Gastroesophageal sphincter (tissue), 4 donors: ENCODE results near the gene TJP3. TPM values are rescaled to one million over a fixed set of nuclear protein-coding genes. Genes with fewer than 3 reads are reported as not detected.

ENCODE experiments used
- ATAC-seq: fragments of 150-250 bp; one replicate; pipeline ENCODE4 v1.9.1; 2016; ENCODE audit warnings: mild to moderate bottlenecking, moderate library complexity
- H3K27ac ChIP-seq, 4 donors: fragments of 200-600 bp; sonication (generic) in 3 of 4; 1 replicate in 3 of 4; 2 replicates in 1 of 4; pipeline ENCODE4 v1.5.1; 2016 to 2019
- H3K27me3 ChIP-seq: fragments of 200-600 bp; sonication (generic); one replicate; pipeline ENCODE4 v1.5.1; 2019
- H3K36me3 ChIP-seq, 2 donors: fragments of 200-600 bp; sonication (generic); one replicate each; pipeline ENCODE4 v1.5.1; 2019; ENCODE audit warnings: control low read depth in 1 of 2
- H3K4me1 ChIP-seq, 3 donors: fragments of 200-600 bp; sonication (generic); 1 replicate in 2 of 3; 2 replicates in 1 of 3; pipeline ENCODE4 v1.5.1; 2016 to 2019; ENCODE audit warnings: control low read depth in 2 of 3
- H3K4me3 ChIP-seq, 2 donors: fragments of 200-600 bp; sonication (generic); one replicate each; pipeline ENCODE4 v1.5.1; 2019; ENCODE audit warnings: mild to moderate bottlenecking in 1 of 2, moderate library complexity in 1 of 2
- H3K9me3 ChIP-seq, 3 donors: fragments of 200-600 bp; sonication (generic); one replicate each; pipeline ENCODE4 v1.5.1; 2017 to 2019; ENCODE audit warnings: control low read depth in 2 of 3
- EP300 ChIP-seq: sonication (generic); formaldehyde crosslinking; IDR thresholded peaks from one replicate; pipeline ENCODE4 v1.6.1; 2017; ENCODE audit warnings: antibody characterized with exemption, mild to moderate bottlenecking
- POLR2A ChIP-seq, 2 donors: fragments of 450-650 bp; IDR thresholded peaks; one replicate each; pipeline ENCODE4 v1.6.1; 2017; ENCODE audit warnings: antibody characterized with exemption in 2 of 2, mild to moderate bottlenecking in 2 of 2, moderate library complexity in 1 of 2
- POLR2AphosphoS5 ChIP-seq: sonication (generic); formaldehyde crosslinking; IDR thresholded peaks from one replicate; pipeline ENCODE4 v1.6.1; 2017; ENCODE audit warnings: antibody characterized with exemption
- WGBS, 2 donors: methylation state at CpG; one replicate each; pipeline ENCODE4 v1.1.5; 2018; ENCODE audit warnings: low coverage in 1 of 2; 5-methylcytosine and 5-hydroxymethylcytosine counted together
- total RNA-seq, 4 donors: library from RNA; depleted of rRNA; stranded (reverse); fragments of >200 nt; gene quantifications; one replicate each; pipeline ENCODE4 v1.1.0, GENCODE V29; 2016
- TF ChIP-seq, protein P1 (sequence below), 4 experiments: fragments of 200-600 bp in 2 of 4; fragments of 450-650 bp in 2 of 4; sonication (generic) in 1 of 4; IDR thresholded peaks; one replicate each; pipeline ENCODE4 v1.5.1; 2017 to 2019; ENCODE audit warnings: antibody characterized with exemption in 4 of 4, mild to moderate bottlenecking in 2 of 4, moderate library complexity in 2 of 4

Gene TJP3
- total RNA-seq, 4 donors from 2014 or later: 0.78 to 3.6 TPM; not detected in 2

DNA sequence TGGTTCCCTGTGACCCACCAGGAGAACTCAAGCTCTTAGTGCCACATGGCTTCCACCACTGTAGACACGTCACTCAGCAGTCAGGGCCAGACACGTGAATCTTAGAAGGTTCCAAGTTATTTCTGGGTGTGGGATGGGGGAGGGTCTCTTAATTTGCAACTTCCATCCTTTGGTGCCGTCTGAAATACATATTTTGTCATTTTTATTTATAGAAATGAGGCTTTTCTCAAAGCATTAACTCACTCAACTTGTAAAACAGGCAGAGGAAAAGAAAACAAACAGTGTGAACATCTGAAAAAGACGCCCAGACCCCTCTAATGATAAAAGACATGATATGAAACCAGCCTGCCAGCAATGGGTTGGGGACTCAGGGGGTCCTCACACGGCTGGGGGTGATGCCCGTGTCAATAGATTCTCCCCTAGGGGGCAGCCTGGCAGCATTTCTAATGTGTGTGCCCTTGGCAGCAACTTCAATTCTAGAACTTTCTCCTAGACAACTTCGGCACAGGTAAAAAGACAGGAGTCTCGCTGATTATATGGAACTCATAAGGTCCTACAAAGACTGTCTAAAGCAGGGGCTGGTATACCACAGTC lies 23.3 kb upstream of the TJP3 start:
- H3K4me1 ChIP-seq: peaks cover 0 to 83% (median 36%) of the 10 kb centered on the region in 3 donors
- no peak for TF ChIP-seq POLR2AphosphoS5
- no peak for TF ChIP-seq POLR2A (IDR thresholded peaks at IDR 0.05)
- TF ChIP-seq, protein P1, sequence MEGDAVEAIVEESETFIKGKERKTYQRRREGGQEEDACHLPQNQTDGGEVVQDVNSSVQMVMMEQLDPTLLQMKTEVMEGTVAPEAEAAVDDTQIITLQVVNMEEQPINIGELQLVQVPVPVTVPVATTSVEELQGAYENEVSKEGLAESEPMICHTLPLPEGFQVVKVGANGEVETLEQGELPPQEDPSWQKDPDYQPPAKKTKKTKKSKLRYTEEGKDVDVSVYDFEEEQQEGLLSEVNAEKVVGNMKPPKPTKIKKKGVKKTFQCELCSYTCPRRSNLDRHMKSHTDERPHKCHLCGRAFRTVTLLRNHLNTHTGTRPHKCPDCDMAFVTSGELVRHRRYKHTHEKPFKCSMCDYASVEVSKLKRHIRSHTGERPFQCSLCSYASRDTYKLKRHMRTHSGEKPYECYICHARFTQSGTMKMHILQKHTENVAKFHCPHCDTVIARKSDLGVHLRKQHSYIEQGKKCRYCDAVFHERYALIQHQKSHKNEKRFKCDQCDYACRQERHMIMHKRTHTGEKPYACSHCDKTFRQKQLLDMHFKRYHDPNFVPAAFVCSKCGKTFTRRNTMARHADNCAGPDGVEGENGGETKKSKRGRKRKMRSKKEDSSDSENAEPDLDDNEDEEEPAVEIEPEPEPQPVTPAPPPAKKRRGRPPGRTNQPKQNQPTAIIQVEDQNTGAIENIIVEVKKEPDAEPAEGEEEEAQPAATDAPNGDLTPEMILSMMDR (IDR thresholded peaks at IDR 0.05): no peak
- no peak for TF ChIP-seq EP300
- no peak for ATAC-seq
- WGBS, 2 donors: 46 to 59% methylated on average over 3 to 4 of the region's 8 CpGs
- H3K27me3 ChIP-seq: no peaks in the 10 kb centered on the region
- H3K36me3 ChIP-seq: peaks cover 0 to 20% of the 10 kb centered on the region in 2 donors
- peaks cover 0 to 6% (median 0%) of the 10 kb centered on the region in 3 donors for H3K9me3 ChIP-seq
- H3K4me3 ChIP-seq: no peak overlapping the region
- peak overlapping the region in 2 of 4 donors; percentile 44 to 79 for H3K27ac ChIP-seq

DNA sequence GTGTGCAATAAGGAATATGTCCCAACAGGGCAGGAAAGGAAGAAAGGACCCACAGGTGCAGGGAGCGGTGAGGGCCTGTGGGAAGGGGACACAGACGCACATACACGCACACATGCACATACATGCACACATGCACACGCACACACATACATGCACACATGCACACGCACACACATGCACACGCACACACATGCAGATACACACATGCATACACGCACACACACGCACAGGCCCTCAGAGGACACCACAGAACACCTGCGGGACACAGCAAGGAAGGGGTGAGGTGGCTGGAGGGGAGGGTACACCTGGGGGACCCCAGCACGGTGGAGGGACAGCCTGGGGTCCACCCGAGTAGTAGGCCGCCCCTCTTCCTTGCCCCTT lies 20.8 kb upstream of the TJP3 start:
- Histone ChIP-seq H3K27ac (peak overlapping the region in 3 of 4 donors; percentile 68 to 81 (median 69)), H3K4me3 (peak overlapping the region in 1 of 2 donors; percentile 24)
- TF ChIP-seq EP300 (no peak), POLR2AphosphoS5 (no peak), POLR2A (IDR thresholded peaks at IDR 0.05) (no peak)
- TF ChIP-seq, protein P1 (IDR thresholded peaks at IDR 0.05): no peak

GRCh38 chr19:3687774-3688706 lies 20.1 kb upstream of the TJP3 start:
- Histone ChIP-seq H3K27me3 (no peaks in the 10 kb centered on the region), H3K36me3 (peaks cover 0 to 28% of the 10 kb centered on the region in 2 donors), H3K4me3 (peak overlapping the region in 1 of 2 donors; percentile 24), H3K9me3 (peaks cover 0 to 6% (median 0%) of the 10 kb centered on the region in 3 donors), H3K27ac (peak overlapping the region in 3 of 4 donors; percentile 68 to 81 (median 69)), H3K4me1 (peaks cover 0 to 71% (median 34%) of the 10 kb centered on the region in 3 donors)
- no peak for TF ChIP-seq EP300
- TF ChIP-seq POLR2AphosphoS5: no peak
- TF ChIP-seq, protein P1 (IDR thresholded peaks at IDR 0.05): no peak
- no peak for TF ChIP-seq POLR2A (IDR thresholded peaks at IDR 0.05)
- ATAC-seq: no peak
- WGBS, 2 donors: 80% methylated on average over 1 of the region's 55 CpGs; no CpG with 5 or more reads in 1 of the 2 donors

More for the DNA sequence above, 20.8 kb upstream of the TJP3 start:
- peaks cover 0 to 6% (median 0%) of the 10 kb centered on the region in 3 donors for H3K9me3 ChIP-seq
- H3K4me1 ChIP-seq: peaks cover 0 to 71% (median 36%) of the 10 kb centered on the region in 3 donors
- no peaks in the 10 kb centered on the region for H3K27me3 ChIP-seq
- WGBS, 2 donors: 70 to 81% methylated on average over 2 to 4 of the region's 12 CpGs
- H3K36me3 ChIP-seq: peaks cover 0 to 28% of the 10 kb centered on the region in 2 donors
- ATAC-seq: no peak

DNA sequence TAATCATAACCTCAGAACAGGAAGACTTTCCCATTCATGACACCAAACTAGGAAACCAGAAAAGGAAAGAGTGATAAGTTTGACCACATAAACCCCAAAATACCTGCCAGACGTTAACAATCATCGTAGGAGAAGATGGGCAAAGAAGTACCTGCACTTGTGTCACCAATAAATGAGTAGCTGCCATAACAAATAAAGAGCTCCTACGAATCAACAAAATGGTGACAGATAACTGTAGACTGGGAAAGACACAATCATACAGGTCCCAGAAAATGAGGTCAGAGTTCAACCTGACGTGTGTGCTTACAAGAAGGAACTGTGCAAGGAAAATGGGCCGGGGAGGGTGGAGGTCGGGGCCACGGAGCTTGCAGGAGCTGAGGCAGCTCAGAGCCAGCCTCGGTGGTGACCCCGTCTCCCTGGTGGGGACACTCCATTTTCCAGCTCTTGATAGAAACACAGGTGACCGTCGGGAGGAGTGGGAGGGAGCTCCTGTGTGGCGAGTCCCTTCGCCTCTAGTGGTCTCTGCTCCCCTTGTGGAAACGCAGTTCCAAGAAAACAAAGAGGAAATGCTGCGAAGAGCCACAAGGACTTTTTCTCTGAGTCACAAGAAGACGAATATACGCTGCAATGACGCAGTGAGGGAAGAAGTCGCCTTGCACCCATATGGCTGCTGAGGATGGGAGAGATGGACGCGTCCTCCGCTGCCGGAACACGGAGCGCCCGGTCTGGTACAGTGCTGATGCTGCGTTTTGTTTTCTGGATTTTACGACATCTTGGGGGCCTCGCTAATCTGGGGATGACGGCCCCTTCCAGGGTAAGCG lies 17.4 kb upstream of the TJP3 start:
- no peak overlapping the region for H3K4me3 ChIP-seq
- H3K27me3 ChIP-seq: no peaks in the 10 kb centered on the region
- peak overlapping the region in 1 of 4 donors; percentile 98 for H3K27ac ChIP-seq
- TF ChIP-seq, protein P1 (IDR thresholded peaks at IDR 0.05): no peak
- TF ChIP-seq POLR2AphosphoS5 (no peak), POLR2A (IDR thresholded peaks at IDR 0.05) (no peak), EP300 (no peak)
- H3K36me3 ChIP-seq: peaks cover 0 to 23% of the 10 kb centered on the region in 2 donors
- H3K9me3 ChIP-seq: no peaks in the 10 kb centered on the region
- no peak for ATAC-seq
- H3K4me1 ChIP-seq: peaks cover 0 to 74% (median 37%) of the 10 kb centered on the region in 3 donors
- WGBS, 2 donors: 83 to 85% methylated on average over 4 to 20 of the region's 31 CpGs
